Natural killer cell (primary cell): ENCODE data around the gene ZDHHC17. TPM values are rescaled to one million over a fixed set of nuclear protein-coding genes. Genes with fewer than 3 reads are reported as not detected.

ENCODE experiments used
- total RNA-seq, 4 donors: library from RNA; stranded (reverse); fragments of 120-200 nt in 1 of 4; gene quantifications; one replicate each; pipeline versions ENCODE4 v1.2.3 to v1.2.4, GENCODE V29; 2013 to 2022

ZDHHC17 gene
- total RNA-seq, 3 donors from 2014 or later (not counting 1 experiment from before 2014, with no cell fraction given), result 55.2 to 63.9 (median 58.4) TPM

Other genes with a start within 250 kb of the ZDHHC17 start
- gene OSBPL8, start 204.3 kb upstream of the ZDHHC17 start, total RNA-seq, result 100 to 1,000 TPM; 133 to 154 (median 138) TPM
- under 1 TPM in 1 of 3 donors, not detected in 2; 0.08 TPM for gene CSRP2, start 114.9 kb downstream of the ZDHHC17 start, total RNA-seq